Naive thymus-derived CD4-positive, alpha-beta T cell (primary cell): ENCODE measurements around the gene MARCHF11. TPM values are rescaled to one million over a fixed set of nuclear protein-coding genes. Genes with fewer than 3 reads are reported as not detected.

Source experiments
- ATAC-seq: fragments of 150-1000 bp; cut with Tn5 transposase; 2 replicates; pipeline ENCODE4 v1.10.0; 2021; ENCODE audit warnings: mild to moderate bottlenecking, moderate library complexity
- CTCF ChIA-PET: fragments of 350-600 bp; sonication (Branson Sonifier 250); formaldehyde crosslinking; loops from one replicate; lab custom pipeline; 2021; ENCODE audit warnings: antibody characterized with exemption; lab: Charles Lee
- POLR2A ChIA-PET: fragments of 350-600 bp; sonication (Branson Sonifier 250); formaldehyde crosslinking; loops from one replicate; lab custom pipeline; 2021; ENCODE audit warnings: antibody characterized with exemption, inconsistent platforms; lab: Charles Lee
- DNase-seq, 9 donors: peaks; one replicate each; pipeline versions ENCODE4 v3.0.0 to v3.0.0-alpha.2; 2020 to 2022; ENCODE audit warnings: mixed read lengths in 1 of 9
- H3K27ac ChIP-seq: one replicate; pipeline ENCODE4 v1.7.0; 2013; ENCODE audit warnings: mild to moderate bottlenecking, low read depth, low read length, moderate library complexity
- H3K27me3 ChIP-seq, 2 donors: one replicate each; pipeline ENCODE4 v1.7.0; 2013; ENCODE audit warnings: low read length in 2 of 2, mild to moderate bottlenecking in 2 of 2, moderate library complexity in 2 of 2; ENCODE audit not compliant: control insufficient read depth in 2 of 2, insufficient read depth in 2 of 2
- H3K36me3 ChIP-seq, 3 experiments: 1 replicate in 2 of 3; 2 replicates in 1 of 3; pipeline ENCODE4 v1.7.0; 2013; ENCODE audit warnings: low read length in 3 of 3, mild to moderate bottlenecking in 3 of 3, moderate library complexity in 1 of 3; ENCODE audit not compliant: insufficient read depth in 3 of 3, control insufficient read depth in 2 of 3
- H3K4me1 ChIP-seq, 2 donors: one replicate each; pipeline ENCODE4 v1.7.0; 2013; ENCODE audit warnings: low read length in 2 of 2, mild to moderate bottlenecking in 2 of 2, moderate library complexity in 1 of 2; ENCODE audit not compliant: control insufficient read depth in 2 of 2, insufficient read depth in 2 of 2
- H3K4me3 ChIP-seq: 2 replicates; pipeline ENCODE4 v1.7.0; 2013; ENCODE audit warnings: mild to moderate bottlenecking, low read length
- H3K9me3 ChIP-seq, 3 experiments: 1 replicate in 2 of 3; 2 replicates in 1 of 3; pipeline ENCODE4 v1.7.0; 2013; ENCODE audit warnings: low read length in 3 of 3; ENCODE audit not compliant: control insufficient read depth in 2 of 3
- H3K27ac Mint-ChIP-seq, 9 donors: one replicate each; pipeline ENCODE4 v1.8.0; 2020 to 2022; ENCODE audit warnings: mixed read lengths in 9 of 9, mild to moderate bottlenecking in 8 of 9, moderate library complexity in 5 of 9, inconsistent platforms in 2 of 9
- H3K27me3 Mint-ChIP-seq, 5 donors: one replicate each; pipeline ENCODE4 v1.8.0; 2021 to 2022; ENCODE audit warnings: mixed read lengths in 5 of 5, mild to moderate bottlenecking in 1 of 5
- H3K36me3 Mint-ChIP-seq, 5 donors: one replicate each; pipeline ENCODE4 v1.8.0; 2020 to 2022; ENCODE audit warnings: mixed read lengths in 5 of 5, mild to moderate bottlenecking in 3 of 5, inconsistent platforms in 1 of 5
- H3K4me1 Mint-ChIP-seq, 7 donors: one replicate each; pipeline ENCODE4 v1.8.0; 2020 to 2022; ENCODE audit warnings: mixed read lengths in 7 of 7, mild to moderate bottlenecking in 3 of 7, inconsistent platforms in 1 of 7
- H3K4me3 Mint-ChIP-seq, 10 donors: one replicate each; pipeline ENCODE4 v1.8.0; 2020 to 2022; ENCODE audit warnings: mild to moderate bottlenecking in 10 of 10, mixed read lengths in 10 of 10, moderate library complexity in 6 of 10, inconsistent platforms in 2 of 10
- H3K9me3 Mint-ChIP-seq, 11 donors: one replicate each; pipeline ENCODE4 v1.8.0; 2020 to 2022; ENCODE audit warnings: mixed read lengths in 11 of 11, mild to moderate bottlenecking in 4 of 11, inconsistent platforms in 1 of 11, moderate library complexity in 1 of 11
- intact Hi-C, 2 donors: fragments of 100-400 bp; cut with micrococcal nuclease; formaldehyde crosslinking; loops; one replicate each; pipeline ENCODE4 v1.15.1; 2023
- polyA plus RNA-seq, 2 donors: library from polyadenylated mRNA; unstranded; fragments of 300-500 nt; fragmentation: Illumina TruSeq; gene quantifications; one replicate each; pipeline ENCODE4 v1.2.3, GENCODE V29; 2021
- total RNA-seq, 6 experiments: library from RNA in 5 of 6; stranded (reverse) in 5 of 6; gene quantifications; 1 replicate in 5 of 6; 2 replicates in 1 of 6; pipeline ENCODE4 v1.2.3 and lab custom pipeline; 2021 to 2026

Gene MARCHF11
- total and polyA plus RNA-seq, 7 experiments from 2014 or later = not detected

DNA sequence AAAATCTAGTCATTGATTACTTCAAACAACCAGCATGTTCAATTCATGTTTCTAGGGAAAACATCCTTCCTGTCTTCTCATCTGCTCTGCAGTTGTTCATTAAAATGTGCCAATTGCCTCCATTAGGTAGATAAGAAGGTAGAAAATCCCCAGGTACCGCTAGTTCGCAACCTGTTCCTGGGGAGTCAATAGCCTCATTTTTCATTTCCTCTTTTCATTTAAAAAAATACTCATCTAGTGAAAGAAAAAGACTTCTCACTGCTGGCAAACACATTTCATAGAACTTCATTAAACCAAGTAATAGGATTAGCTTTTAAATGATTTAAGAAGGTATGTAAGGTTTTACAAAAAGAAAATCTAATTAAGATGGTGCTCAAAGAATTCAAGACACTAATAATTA is 113.3 kb downstream of the MARCHF11 start:
- H3K27ac Mint-ChIP-seq = no peak overlapping the region
- peaks cover 0 to 6% (median 0%) of the 10 kb centered on the region in 11 donors for H3K9me3 Mint-ChIP-seq

DNA sequence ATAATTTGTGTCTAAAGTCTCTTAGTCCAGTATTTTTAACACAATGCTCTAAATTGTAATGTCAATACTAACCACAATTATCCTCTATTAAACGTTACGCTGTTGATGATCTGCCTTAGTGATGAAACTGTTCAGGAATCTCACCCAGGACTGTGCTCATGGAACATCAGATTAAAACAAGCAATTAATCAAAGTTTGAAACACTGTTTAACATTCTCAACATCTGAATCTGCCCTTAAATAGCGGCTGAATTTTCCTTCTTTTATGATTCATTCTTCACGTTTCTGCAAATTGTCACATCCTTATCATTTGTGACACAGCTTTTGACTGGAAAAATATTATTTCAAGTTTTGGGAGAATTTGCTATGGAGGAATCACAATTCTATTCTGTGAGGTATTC is 113.8 kb downstream of the MARCHF11 start:
- Mint-ChIP-seq H3K27ac (no peak overlapping the region), H3K9me3 (peaks cover 0 to 5% (median 0%) of the 10 kb centered on the region in 11 donors), H3K4me3 (no peak overlapping the region), H3K27me3 (peaks cover 0 to 10% (median 4%) of the 10 kb centered on the region in 5 donors), H3K36me3 (no peaks in the 10 kb centered on the region), H3K4me1 (no peaks in the 10 kb centered on the region)
- POLR2A ChIA-PET = no interaction called here
- Histone ChIP-seq H3K36me3 (no peaks in the 10 kb centered on the region), H3K4me1 (no peaks in the 10 kb centered on the region), H3K27me3 (no peaks in the 10 kb centered on the region), H3K27ac (no peak overlapping the region), H3K4me3 (no peak overlapping the region), H3K9me3 (no peaks in the 10 kb centered on the region)
- ATAC-seq (no peak), DNase-seq (no peak)
- CTCF ChIA-PET = interaction anchor here (0.6 kb wide), 1 partner anchor 1136 kb away, joined by 4 read pairs; no protein-coding TSS in a partner anchor
- intact Hi-C loops = no loop called here

More for the DNA sequence above, 113.3 kb downstream of the MARCHF11 start:
- POLR2A ChIA-PET = no interaction called here
- H3K4me3 ChIP-seq = no peak overlapping the region
- Mint-ChIP-seq H3K4me1 (no peaks in the 10 kb centered on the region), H3K36me3 (no peaks in the 10 kb centered on the region), H3K4me3 (no peak overlapping the region), H3K27me3 (peaks cover 0 to 6% (median 4%) of the 10 kb centered on the region in 5 donors)
- H3K27ac ChIP-seq = no peak overlapping the region
- H3K4me1 ChIP-seq = no peaks in the 10 kb centered on the region
- intact Hi-C loops = no loop called here
- ATAC-seq = no peak
- H3K36me3 ChIP-seq = no peaks in the 10 kb centered on the region
- no peaks in the 10 kb centered on the region for H3K9me3 ChIP-seq
- DNase-seq = no peak
- H3K27me3 ChIP-seq = no peaks in the 10 kb centered on the region
- CTCF ChIA-PET = no interaction called here

DNA sequence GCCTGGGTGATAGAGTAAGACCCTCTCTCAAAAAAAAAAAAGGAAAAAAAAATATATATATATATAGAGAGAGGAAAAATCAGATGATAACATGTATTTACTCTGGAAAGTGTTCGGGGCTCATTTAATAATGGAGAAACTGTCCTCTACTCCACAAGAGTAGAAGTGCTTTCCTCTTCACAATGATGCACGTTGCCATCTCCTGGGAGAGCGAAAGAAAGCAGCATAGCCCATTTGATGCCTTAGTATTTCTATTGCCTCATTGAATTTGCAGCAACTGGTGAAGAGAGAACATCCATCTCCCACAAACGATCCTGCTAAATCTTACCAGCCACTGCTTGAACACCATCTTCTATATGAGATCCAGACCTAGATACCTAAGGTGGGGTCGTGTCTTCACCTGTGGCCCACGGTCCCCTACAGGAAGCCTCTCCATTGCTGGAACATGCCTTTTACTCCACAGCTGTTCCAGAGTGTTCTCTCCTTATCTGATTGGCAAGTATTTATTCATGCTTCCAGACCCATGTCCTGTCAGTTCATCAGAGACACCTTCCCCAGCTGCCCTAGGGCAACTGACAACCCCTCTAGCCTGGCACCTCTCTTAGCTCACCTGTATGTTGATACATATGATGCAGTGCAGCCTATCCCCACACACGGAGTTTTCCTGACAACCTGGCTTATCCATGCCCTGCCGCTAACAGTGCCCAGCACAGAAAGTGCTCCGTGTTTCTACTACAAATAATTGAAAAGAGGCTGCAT is 115.3 kb downstream of the MARCHF11 start:
- H3K27ac ChIP-seq = no peak overlapping the region
- intact Hi-C loops = no loop called here
- no peaks in the 10 kb centered on the region for H3K27me3 ChIP-seq
- POLR2A ChIA-PET = no interaction called here
- DNase-seq (no peak), ATAC-seq (no peak)
- no peaks in the 10 kb centered on the region for H3K4me1 ChIP-seq
- no peaks in the 10 kb centered on the region for H3K36me3 Mint-ChIP-seq
- H3K9me3 ChIP-seq = no peaks in the 10 kb centered on the region
- CTCF ChIA-PET = no interaction called here
- peaks cover 0 to 10% (median 3%) of the 10 kb centered on the region in 5 donors for H3K27me3 Mint-ChIP-seq
- no peak overlapping the region for H3K27ac Mint-ChIP-seq
- no peak overlapping the region for H3K4me3 Mint-ChIP-seq
- no peak overlapping the region for H3K4me3 ChIP-seq
- H3K9me3 Mint-ChIP-seq = peaks cover 0 to 11% (median 1%) of the 10 kb centered on the region in 11 donors
- H3K4me1 Mint-ChIP-seq = no peaks in the 10 kb centered on the region
- no peaks in the 10 kb centered on the region for H3K36me3 ChIP-seq

DNA sequence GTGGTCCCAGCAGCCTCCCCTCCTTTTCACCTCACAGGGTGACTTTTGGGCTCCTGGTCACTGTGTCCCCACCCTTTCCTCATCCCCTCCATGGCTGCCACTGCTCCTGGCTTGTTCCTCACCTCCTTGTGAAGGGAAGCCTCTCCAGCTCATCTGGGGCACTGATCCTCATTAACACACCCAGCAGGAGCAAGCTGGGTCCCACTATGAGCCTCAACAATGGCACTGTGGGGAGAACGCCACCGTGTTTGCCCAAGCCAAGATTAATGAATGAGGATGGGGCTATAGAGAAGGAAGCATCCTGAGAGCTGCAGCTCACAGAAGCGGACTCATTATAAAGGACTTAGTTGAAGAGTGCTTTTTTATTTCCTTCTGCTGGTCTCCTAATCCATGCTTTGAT is 118.4 kb downstream of the MARCHF11 start:
- CTCF ChIA-PET = no interaction called here
- H3K27ac ChIP-seq = no peak overlapping the region

DNA sequence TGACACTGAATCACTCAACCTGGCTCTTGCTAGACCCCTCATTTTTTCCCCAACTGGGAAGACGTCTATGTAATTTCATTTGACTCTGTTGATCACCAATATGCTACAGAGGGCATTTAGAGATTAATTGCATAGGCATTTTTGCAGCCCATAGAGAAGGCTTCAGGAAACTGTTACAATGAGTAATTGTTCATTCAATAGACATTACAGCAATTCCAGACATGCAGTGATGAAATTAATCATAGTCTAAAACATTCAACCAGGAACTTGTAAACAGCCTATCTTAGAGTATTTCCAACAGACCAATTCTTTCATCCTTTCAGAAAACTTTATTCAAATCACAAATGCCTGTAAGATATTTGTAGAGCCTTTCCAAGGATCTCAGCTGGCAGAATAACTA is 122.3 kb downstream of the MARCHF11 start:
- POLR2A ChIA-PET = no interaction called here
- Mint-ChIP-seq H3K9me3 (peaks cover 0 to 15% (median 2%) of the 10 kb centered on the region in 11 donors), H3K4me1 (no peaks in the 10 kb centered on the region), H3K4me3 (no peak overlapping the region), H3K27ac (no peak overlapping the region), H3K36me3 (no peaks in the 10 kb centered on the region), H3K27me3 (peaks cover 0 to 10% (median 0%) of the 10 kb centered on the region in 5 donors)
- ATAC-seq (no peak), DNase-seq (no peak)
- CTCF ChIA-PET = no interaction called here
- no peaks in the 10 kb centered on the region for H3K36me3 ChIP-seq
- no peaks in the 10 kb centered on the region for H3K27me3 ChIP-seq
- intact Hi-C loops = loop anchor here in 1 of 2 donors (10.0 kb wide), 1 partner anchor 482 kb away; no protein-coding TSS in a partner anchor
- no peak overlapping the region for H3K4me3 ChIP-seq
- no peak overlapping the region for H3K27ac ChIP-seq
- no peaks in the 10 kb centered on the region for H3K4me1 ChIP-seq
- no peaks in the 10 kb centered on the region for H3K9me3 ChIP-seq

More for the DNA sequence above, 118.4 kb downstream of the MARCHF11 start:
- ATAC-seq = no peak
- Mint-ChIP-seq H3K4me1 (no peaks in the 10 kb centered on the region), H3K27me3 (peaks cover 0 to 10% (median 0%) of the 10 kb centered on the region in 5 donors), H3K4me3 (no peak overlapping the region), H3K9me3 (peaks cover 0 to 9% (median 3%) of the 10 kb centered on the region in 11 donors), H3K27ac (no peak overlapping the region), H3K36me3 (no peaks in the 10 kb centered on the region)
- no peak for DNase-seq
- H3K4me3 ChIP-seq = no peak overlapping the region
- intact Hi-C loops = no loop called here
- H3K9me3 ChIP-seq = no peaks in the 10 kb centered on the region
- H3K36me3 ChIP-seq = no peaks in the 10 kb centered on the region
- no peaks in the 10 kb centered on the region for H3K27me3 ChIP-seq
- POLR2A ChIA-PET = no interaction called here
- H3K4me1 ChIP-seq = no peaks in the 10 kb centered on the region

DNA sequence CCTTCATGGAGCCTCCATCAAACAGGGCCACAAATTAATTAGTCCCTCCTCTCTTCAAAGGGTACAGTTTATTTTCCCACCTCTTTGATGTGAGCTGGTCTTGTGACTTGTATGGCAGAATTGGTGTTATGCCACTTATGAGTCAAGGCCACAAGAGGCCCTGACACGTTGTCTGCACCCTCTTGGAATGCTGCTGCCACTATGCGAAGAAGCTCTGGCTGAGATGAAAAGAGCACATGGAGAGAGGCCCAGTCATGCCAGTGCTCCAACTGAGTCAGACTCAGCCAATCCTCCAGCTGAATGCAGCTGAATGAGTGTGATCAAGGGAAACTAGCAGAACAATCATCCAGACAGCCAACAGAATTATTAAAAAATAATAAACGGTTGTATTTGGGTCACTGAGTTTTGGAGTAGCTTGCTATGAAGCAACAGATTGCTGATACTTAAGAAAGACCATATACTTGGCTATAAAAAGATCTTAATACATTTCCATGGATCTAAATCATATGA is 128.3 kb downstream of the MARCHF11 start:
- Mint-ChIP-seq H3K9me3 (peaks cover 0 to 22% (median 4%) of the 10 kb centered on the region in 11 donors), H3K4me1 (no peaks in the 10 kb centered on the region), H3K27ac (no peak overlapping the region), H3K27me3 (no peaks in the 10 kb centered on the region), H3K4me3 (no peak overlapping the region), H3K36me3 (peaks cover 0 to 4% (median 0%) of the 10 kb centered on the region in 5 donors)
- DNase-seq (no peak), ATAC-seq (no peak)
- intact Hi-C loops = loop anchor here in 1 of 2 donors (10.0 kb wide), 1 partner anchor 476 kb away; no protein-coding TSS in a partner anchor
- Histone ChIP-seq H3K36me3 (no peaks in the 10 kb centered on the region), H3K9me3 (no peaks in the 10 kb centered on the region), H3K27me3 (no peaks in the 10 kb centered on the region), H3K4me1 (no peaks in the 10 kb centered on the region), H3K27ac (no peak overlapping the region), H3K4me3 (no peak overlapping the region)
- POLR2A ChIA-PET = no interaction called here
- CTCF ChIA-PET = no interaction called here
